Measurements from ENCODE around the gene CLASRP. TPM values are rescaled to one million over a fixed set of nuclear protein-coding genes. Genes with fewer than 3 reads are reported as not detected.
"Not testable (repeated sequence)": the region's sequence is repeated elsewhere in the genome, so short reads cannot be mapped to it uniquely, and the experiment has no call there.

Gene CLASRP
- total RNA-seq, 2 donors from 2014 or later, result 67.1 to 90.3 TPM

- Histone ChIP-seq H3K9ac (ENCODE audit: extremely low read depth, low read length, poor library complexity, severe bottlenecking) (no peak overlapping the region), H3K4me3 (ENCODE audit: low read length) (no peak overlapping the region), H3K27me3 (ENCODE audit: control insufficient read depth, insufficient read depth, low read length, poor library complexity, severe bottlenecking) (peaks cover 68% of the 10 kb centered on the region), H3K27ac (ENCODE audit: low read depth, low read length) (no peak overlapping the region), H3K9me3 (ENCODE audit: control insufficient read depth, low read length) (no peaks in the 10 kb centered on the region), H3K36me3 (ENCODE audit: control insufficient read depth, insufficient read depth, low read length) (peaks cover 1% of the 10 kb centered on the region), H3K4me1 (ENCODE audit: control insufficient read depth, insufficient read depth, low read length) (peaks cover 16% of the 10 kb centered on the region)
- H3K27me3 Mint-ChIP-seq (ENCODE audit: insufficient read depth), result peaks cover 57% of the 10 kb centered on the region
- 75 to 81% methylated on average over 12 to 15 of the region's 15 CpGs for WGBS, 2 experiments (ENCODE audit: insufficient coverage in 1 of 2, insufficient read length in 1 of 2)
- peaks cover 40% of the 10 kb centered on the region for H3K4me1 Mint-ChIP-seq
- no peak overlapping the region for H3K27ac Mint-ChIP-seq
- DNase-seq, result peak; percentile 58
- no peak overlapping the region for H3K4me3 Mint-ChIP-seq
- no peak for TF ChIP-seq CTCF (conservative IDR thresholded peaks at IDR 0.05)
- peaks cover 16% of the 10 kb centered on the region for H3K36me3 Mint-ChIP-seq (ENCODE audit: low read depth)
- H3K9me3 Mint-ChIP-seq, result no peaks in the 10 kb centered on the region
Observed at GRCh38 chr19:45103156-45103507, 64.3 kb downstream of the CLASRP start.

- no peaks in the 10 kb centered on the region for H3K9me3 ChIP-seq (ENCODE audit: control insufficient read depth, low read length)
- Mint-ChIP-seq H3K4me1 (peaks cover 34% of the 10 kb centered on the region), H3K27ac (peak overlapping the region; percentile 21), H3K27me3 (ENCODE audit: insufficient read depth) (peaks cover 57% of the 10 kb centered on the region), H3K9me3 (no peaks in the 10 kb centered on the region), H3K36me3 (ENCODE audit: low read depth) (peaks cover 16% of the 10 kb centered on the region), H3K4me3 (peak overlapping the region; percentile 38)
- peaks cover 67% of the 10 kb centered on the region for H3K27me3 ChIP-seq (ENCODE audit: control insufficient read depth, insufficient read depth, low read length, poor library complexity, severe bottlenecking)
- H3K4me1 ChIP-seq (ENCODE audit: control insufficient read depth, insufficient read depth, low read length), result peaks cover 10% of the 10 kb centered on the region
- no peak overlapping the region for H3K4me3 ChIP-seq (ENCODE audit: low read length)
- H3K9ac ChIP-seq (ENCODE audit: extremely low read depth, low read length, poor library complexity, severe bottlenecking), result no peak overlapping the region
- TF ChIP-seq CTCF (conservative IDR thresholded peaks at IDR 0.05), result peak; percentile 51
- H3K36me3 ChIP-seq (ENCODE audit: control insufficient read depth, insufficient read depth, low read length), result peaks cover 2% of the 10 kb centered on the region
- peak overlapping the region; percentile 36 for H3K27ac ChIP-seq (ENCODE audit: low read depth, low read length)
- WGBS, 2 experiments (ENCODE audit: insufficient coverage in 1 of 2, insufficient read length in 1 of 2), result 60 to 70% methylated on average over 14 to 26 of the region's 26 CpGs
- DNase-seq, result peak; percentile 60
Observed at GRCh38 chr19:45103508-45104319, 64.9 kb downstream of the CLASRP start.

GRCh38 chr19:45104658-45105349 is 66.0 kb downstream of the CLASRP start:
- 91 to 97% methylated on average over 11 to 16 of the region's 16 CpGs for WGBS, 2 experiments (ENCODE audit: insufficient coverage in 1 of 2, insufficient read length in 1 of 2)
- no peaks in the 10 kb centered on the region for H3K9me3 Mint-ChIP-seq
- peaks cover 59% of the 10 kb centered on the region for H3K27me3 ChIP-seq (ENCODE audit: control insufficient read depth, insufficient read depth, low read length, poor library complexity, severe bottlenecking)
- H3K9ac ChIP-seq (ENCODE audit: extremely low read depth, low read length, poor library complexity, severe bottlenecking), result no peak overlapping the region
- H3K27ac ChIP-seq (ENCODE audit: low read depth, low read length), result no peak overlapping the region
- peak overlapping the region; percentile 38 for H3K27ac Mint-ChIP-seq
- H3K4me1 Mint-ChIP-seq, result peaks cover 26% of the 10 kb centered on the region
- H3K36me3 ChIP-seq (ENCODE audit: control insufficient read depth, insufficient read depth, low read length), result peaks cover 4% of the 10 kb centered on the region
- peaks cover 2% of the 10 kb centered on the region for H3K4me1 ChIP-seq (ENCODE audit: control insufficient read depth, insufficient read depth, low read length)
- H3K4me3 Mint-ChIP-seq, result no peak overlapping the region
- H3K9me3 ChIP-seq (ENCODE audit: control insufficient read depth, low read length), result no peaks in the 10 kb centered on the region
- peaks cover 18% of the 10 kb centered on the region for H3K36me3 Mint-ChIP-seq (ENCODE audit: low read depth)
- no peak overlapping the region for H3K4me3 ChIP-seq (ENCODE audit: low read length)
- H3K27me3 Mint-ChIP-seq (ENCODE audit: insufficient read depth), result peaks cover 57% of the 10 kb centered on the region
- no peak for TF ChIP-seq CTCF (conservative IDR thresholded peaks at IDR 0.05)
- peak; percentile 38 for DNase-seq

- peaks cover 22% of the 10 kb centered on the region for H3K4me1 Mint-ChIP-seq
- H3K4me3 Mint-ChIP-seq; H3K36me3 Mint-ChIP-seq (ENCODE audit: low read depth); H3K4me3 ChIP-seq (ENCODE audit: low read length); H3K9ac ChIP-seq (ENCODE audit: extremely low read depth, low read length, poor library complexity, severe bottlenecking); H3K9me3 ChIP-seq (ENCODE audit: control insufficient read depth, low read length); H3K27ac ChIP-seq (ENCODE audit: low read depth, low read length); H3K4me1 ChIP-seq (ENCODE audit: control insufficient read depth, insufficient read depth, low read length); DNase-seq; H3K27ac Mint-ChIP-seq; H3K9me3 Mint-ChIP-seq; H3K36me3 ChIP-seq (ENCODE audit: control insufficient read depth, insufficient read depth, low read length): not testable (repeated sequence)
- H3K27me3 Mint-ChIP-seq (ENCODE audit: insufficient read depth), result peaks cover 45% of the 10 kb centered on the region
- WGBS, 2 experiments (ENCODE audit: insufficient coverage in 1 of 2, insufficient read length in 1 of 2), result 88 to 92% methylated on average over 7 to 11 of the region's 11 CpGs
- H3K27me3 ChIP-seq (ENCODE audit: control insufficient read depth, insufficient read depth, low read length, poor library complexity, severe bottlenecking), result peaks cover 43% of the 10 kb centered on the region
Observed at GRCh38 chr19:45106363-45106762, 67.5 kb downstream of the CLASRP start.

Measured in endodermal cell (in vitro differentiated cells).